ENCODE measurements around the gene SFRP4.

- TF ChIP-seq CTCF (IDR thresholded peaks at IDR 0.05; ENCODE audit: insufficient read depth, low read length, poor library complexity, severe bottlenecking) (no peak), EZH2phosphoT487 (conservative IDR thresholded peaks at IDR 0.05; ENCODE audit: low read length) (no peak)
Measured at GRCh38 chr7:37930226-37930948, 13.8 kb upstream of the SFRP4 start.
